H9 (cell line): ENCODE results near the gene SLC12A9. TPM values are rescaled to one million over a fixed set of nuclear protein-coding genes. Genes with fewer than 3 reads are reported as not detected.

Experiments
- DNase-seq: peaks from one replicate; pipeline ENCODE4 v3.0.0-alpha.2; 2017
- H2AFZ ChIP-seq: one replicate; pipeline ENCODE4 v1.6.1; 2013; ENCODE audit warnings: mild to moderate bottlenecking, low read length, control low read depth, moderate library complexity
- H2AK5ac ChIP-seq: 2 replicates; pipeline ENCODE4 v1.6.1; 2013; ENCODE audit warnings: low read length, control low read depth, mixed read lengths; ENCODE audit not compliant: insufficient read length
- H2BK120ac ChIP-seq: one replicate; pipeline ENCODE4 v1.6.1; 2013; ENCODE audit warnings: low read depth, mild to moderate bottlenecking, low read length, control low read depth, inconsistent platforms; ENCODE audit not compliant: poor library complexity, severe bottlenecking
- H2BK12ac ChIP-seq: 2 replicates; pipeline ENCODE4 v1.6.1; 2013; ENCODE audit warnings: low read length, control low read depth, mixed read lengths, low read depth; ENCODE audit not compliant: insufficient read length
- H2BK15ac ChIP-seq: 2 replicates; pipeline ENCODE4 v1.6.1; 2013; ENCODE audit warnings: low read depth, low read length, control low read depth
- H2BK20ac ChIP-seq: one replicate; pipeline ENCODE4 v1.6.1; 2013; ENCODE audit warnings: low read depth, mild to moderate bottlenecking, low read length, control low read depth, inconsistent platforms; ENCODE audit not compliant: poor library complexity, severe bottlenecking
- H2BK5ac ChIP-seq: 2 replicates; pipeline ENCODE4 v1.6.1; 2013; ENCODE audit warnings: low read length, control low read depth, mixed read lengths; ENCODE audit not compliant: insufficient read length
- H3K14ac ChIP-seq: 2 replicates; pipeline ENCODE4 v1.6.1; 2013; ENCODE audit warnings: low read length, control low read depth; ENCODE audit not compliant: insufficient read depth
- H3K18ac ChIP-seq: 2 replicates; pipeline ENCODE4 v1.6.1; 2013; ENCODE audit warnings: low read depth, mild to moderate bottlenecking, mixed read lengths, low read length, control low read depth; ENCODE audit not compliant: insufficient read length
- H3K23ac ChIP-seq: 2 replicates; pipeline ENCODE4 v1.6.1; 2013; ENCODE audit warnings: low read length, control low read depth, mixed read lengths, low read depth; ENCODE audit not compliant: insufficient read length
- H3K23me2 ChIP-seq: 2 replicates; pipeline ENCODE4 v1.6.1; 2013; ENCODE audit warnings: low read depth, mild to moderate bottlenecking, mixed read lengths, low read length, control low read depth; ENCODE audit not compliant: insufficient read length, poor library complexity, severe bottlenecking
- H3K27ac ChIP-seq: 2 replicates; pipeline ENCODE4 v1.5.1; 2013; ENCODE audit warnings: low read length, control low read depth, mixed read lengths, low read depth; ENCODE audit not compliant: insufficient read length
- H3K27me3 ChIP-seq: 2 replicates; pipeline ENCODE4 v1.6.1; 2013; ENCODE audit warnings: low read length, control low read depth, inconsistent platforms; ENCODE audit not compliant: insufficient read depth
- H3K4ac ChIP-seq: 2 replicates; pipeline ENCODE4 v1.6.1; 2013; ENCODE audit warnings: low read depth, mild to moderate bottlenecking, control low read depth, inconsistent platforms, low read length, moderate library complexity
- H3K4me1 ChIP-seq: 2 replicates; pipeline ENCODE4 v1.6.1; 2013; ENCODE audit warnings: low read length, control low read depth, inconsistent platforms; ENCODE audit not compliant: insufficient read depth
- H3K4me2 ChIP-seq: 2 replicates; pipeline ENCODE4 v1.6.1; 2013; ENCODE audit warnings: low read length, control low read depth, mixed read lengths; ENCODE audit not compliant: insufficient read length, insufficient read depth
- H3K56ac ChIP-seq: 2 replicates; pipeline ENCODE4 v1.6.1; 2013; ENCODE audit warnings: low read depth, mild to moderate bottlenecking, mixed read lengths, low read length, control low read depth; ENCODE audit not compliant: insufficient read length
- H3K79me1 ChIP-seq: 2 replicates; pipeline ENCODE4 v1.6.1; 2013; ENCODE audit warnings: low read depth, mild to moderate bottlenecking, moderate library complexity, low read length, control low read depth, inconsistent platforms; ENCODE audit not compliant: insufficient read depth, poor library complexity, severe bottlenecking
- H3K79me2 ChIP-seq: 2 replicates; pipeline ENCODE4 v1.6.1; 2013; ENCODE audit warnings: low read length, control low read depth, inconsistent platforms; ENCODE audit not compliant: insufficient read depth
- H3K9ac ChIP-seq: 2 replicates; pipeline ENCODE4 v1.6.1; 2013; ENCODE audit warnings: low read length, control low read depth, mixed read lengths; ENCODE audit not compliant: insufficient read length; ENCODE audit errors: extremely low read depth
- H3K9me3 ChIP-seq: one replicate; pipeline ENCODE4 v1.6.1; 2013; ENCODE audit warnings: low read depth, low read length, inconsistent platforms; ENCODE audit not compliant: control insufficient read depth
- H3T11ph ChIP-seq: one replicate; pipeline ENCODE4 v1.6.1; 2013; ENCODE audit warnings: mild to moderate bottlenecking, low read length, control low read depth, inconsistent platforms
- H4K20me1 ChIP-seq: one replicate; pipeline ENCODE4 v1.6.1; 2013; ENCODE audit not compliant: control insufficient read depth, insufficient read length, insufficient read depth
- H4K5ac ChIP-seq: 2 replicates; pipeline ENCODE4 v1.6.1; 2013; ENCODE audit warnings: low read depth, mild to moderate bottlenecking, mixed read lengths, low read length, control low read depth; ENCODE audit not compliant: insufficient read length
- H4K8ac ChIP-seq: replicated peaks from 2 replicates; pipeline ENCODE4 v1.6.1; 2013; ENCODE audit warnings: low read length, control low read depth, mixed read lengths, low read depth; ENCODE audit not compliant: insufficient read length
- H4K91ac ChIP-seq: 2 replicates; pipeline ENCODE4 v1.6.1; 2013; ENCODE audit warnings: low read depth, mild to moderate bottlenecking, moderate library complexity, mixed read lengths, low read length, control low read depth; ENCODE audit not compliant: insufficient read length
- H3K27ac Mint-ChIP-seq, 3 experiments: 2 replicates in 2 of 3; 3 replicates in 1 of 3; pipeline ENCODE4 v1.8.0; 2020 to 2021; ENCODE audit warnings: mixed read lengths in 3 of 3, mild to moderate bottlenecking in 1 of 3, moderate library complexity in 1 of 3
- H3K27me3 Mint-ChIP-seq: 2 replicates; pipeline ENCODE4 v1.8.0; 2021; ENCODE audit warnings: low read depth, mild to moderate bottlenecking, moderate library complexity, mixed read lengths
- H3K36me3 Mint-ChIP-seq, 3 experiments: 2 replicates in 2 of 3; 3 replicates in 1 of 3; pipeline ENCODE4 v1.8.0; 2020 to 2021; ENCODE audit warnings: low read depth in 3 of 3, mixed read lengths in 3 of 3; ENCODE audit not compliant: insufficient read depth in 1 of 3
- H3K4me1 Mint-ChIP-seq, 2 experiments: 2 replicates each; pipeline ENCODE4 v1.8.0; 2020; ENCODE audit warnings: mixed read lengths in 2 of 2
- H3K4me3 Mint-ChIP-seq, 2 experiments: 2 replicates in 1 of 2; 3 replicates in 1 of 2; pipeline ENCODE4 v1.8.0; 2020 to 2021; ENCODE audit warnings: mild to moderate bottlenecking in 2 of 2, mixed read lengths in 2 of 2, moderate library complexity in 1 of 2
- H3K9me3 Mint-ChIP-seq, 2 experiments: 2 replicates in 1 of 2; 3 replicates in 1 of 2; pipeline ENCODE4 v1.8.0; 2020; ENCODE audit warnings: mild to moderate bottlenecking in 2 of 2, mixed read lengths in 2 of 2, moderate library complexity in 1 of 2
- CTCF ChIP-seq: fragments of 200-600 bp; sonication (generic); conservative IDR thresholded peaks from 3 replicates; pipeline ENCODE4 v1.8.0; 2021; ENCODE audit warnings: antibody characterized with exemption, mild to moderate bottlenecking
- WGBS: extraction: QIAGEN DNeasy Blood & Tissue Kit; methylation state at CpG from one replicate; pipeline ENCODE4 v1.1.7; 2013; ENCODE audit warnings: missing lambda C conversion rate, low lambda C conversion rate, mixed read lengths; ENCODE audit not compliant: insufficient read length; ENCODE audit errors: extremely low coverage; 5-methylcytosine and 5-hydroxymethylcytosine counted together
- total RNA-seq: library from RNA; stranded (reverse); gene quantifications from 2 replicates; pipeline ENCODE4 v1.2.1, GENCODE V29; 2021

SLC12A9 gene
- total RNA-seq, 1 experiment from 2014 or later, result 43.0 TPM

- Histone ChIP-seq H3K4me1 (no peaks in the 10 kb centered on the region; the same call in 1 of the 2 replicates), H4K91ac (no peak overlapping the region), H2AK5ac (no peak overlapping the region), H3K23me2 (peaks cover 8% of the 10 kb centered on the region), H3K79me1 (peaks cover 6% of the 10 kb centered on the region), H2BK5ac (no peak overlapping the region), H3K4me2 (no peak overlapping the region), H3K27me3 (no peaks in the 10 kb centered on the region), H3K18ac (no peak overlapping the region), H4K5ac (no peak overlapping the region), H2BK120ac (no peak overlapping the region), H3K9ac (no peak overlapping the region), H3K14ac (no peak overlapping the region), H4K8ac (no peak overlapping the region), H3K56ac (no peak overlapping the region), H4K20me1 (no peaks in the 10 kb centered on the region), H2AFZ (no peak overlapping the region), H3T11ph (no peak overlapping the region), H3K79me2 (peaks cover 8% of the 10 kb centered on the region; the same call in 1 of the 2 replicates), H3K23ac (no peak overlapping the region), H3K9me3 (no peaks in the 10 kb centered on the region), H3K27ac (no peak overlapping the region), H2BK20ac (no peak overlapping the region), H2BK15ac (no peak overlapping the region), H2BK12ac (no peak overlapping the region), H3K4ac (no peak overlapping the region)
- DNase-seq, result no peak
- H3K36me3 Mint-ChIP-seq, result peaks cover 77 to 89% (median 88%) of the 10 kb centered on the region in 3 experiments
- no CpG with 5 or more reads among the region's 29 CpGs for WGBS
- H3K4me3 Mint-ChIP-seq, result 0 out of 5 replicates have a peak overlapping the region, but pooled peaks of 1 of the 2 experiments have one; percentile 7
- peaks cover 28 to 47% of the 10 kb centered on the region in 2 experiments for H3K4me1 Mint-ChIP-seq
- H3K9me3 Mint-ChIP-seq, result no peaks in the 10 kb centered on the region
- H3K27me3 Mint-ChIP-seq, result no peaks in the 10 kb centered on the region; the same call in 1 of the 2 replicates
- no peak for TF ChIP-seq CTCF
- peak overlapping the region in 2 of 3 experiments; percentile 77 to 88; a peak in 4 of 7 replicates for H3K27ac Mint-ChIP-seq
These were observed 32.4 kb downstream of the SLC12A9 start for GRCh38 chr7:100884736-100885439.
